ENCODE measurements around the gene OR13D1. TPM values are rescaled to one million over a fixed set of nuclear protein-coding genes. Genes with fewer than 3 reads are reported as not detected.

The OR13D1 gene
- not detected for total RNA-seq
- long read RNA-seq, result 0 reads

DNA sequence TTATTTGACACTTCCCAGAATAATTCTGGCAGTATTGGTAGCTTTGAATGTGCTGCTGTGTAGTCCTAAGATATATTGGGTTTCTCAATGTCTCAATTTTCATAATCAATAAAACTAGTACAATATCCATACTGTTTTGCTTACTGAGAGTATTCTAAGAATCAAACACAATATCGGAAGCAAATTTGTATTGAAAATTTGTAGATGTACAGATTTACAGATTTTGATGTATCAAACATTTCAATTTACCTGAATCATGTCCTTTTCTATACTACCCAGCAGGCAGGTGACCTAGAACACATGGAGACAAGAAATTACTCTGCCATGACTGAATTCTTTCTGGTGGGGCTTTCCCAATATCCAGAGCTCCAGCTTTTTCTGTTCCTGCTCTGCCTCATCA, at the start of gene OR13D1:
Gene OR13D1 (plus strand): TSS at position 301 of the 400 bp plus-strand sequence. CDS start 0 bp downstream, at position 301.
- TF ChIP-seq CTCF (IDR thresholded peaks at IDR 0.05; ENCODE audit: borderline replicate concordance), result no peak
- H3K4me1 ChIP-seq, result no peaks in the 10 kb centered on the region
- H3K27ac ChIP-seq (replicated peaks), result no peak within 1 kb of the TSS
- H3K9me3 ChIP-seq (replicated peaks), result no peaks in the 10 kb centered on the region
- intact Hi-C loops (cut with micrococcal nuclease), result no loop called here
- no peak for DNase-seq
- no peak within 1 kb of the TSS for H3K4me3 ChIP-seq
- H3K27me3 ChIP-seq (ENCODE audit: low read depth), result no peaks in the 10 kb centered on the region
- H3K36me3 ChIP-seq, result no peaks in the 10 kb centered on the region

DNA sequence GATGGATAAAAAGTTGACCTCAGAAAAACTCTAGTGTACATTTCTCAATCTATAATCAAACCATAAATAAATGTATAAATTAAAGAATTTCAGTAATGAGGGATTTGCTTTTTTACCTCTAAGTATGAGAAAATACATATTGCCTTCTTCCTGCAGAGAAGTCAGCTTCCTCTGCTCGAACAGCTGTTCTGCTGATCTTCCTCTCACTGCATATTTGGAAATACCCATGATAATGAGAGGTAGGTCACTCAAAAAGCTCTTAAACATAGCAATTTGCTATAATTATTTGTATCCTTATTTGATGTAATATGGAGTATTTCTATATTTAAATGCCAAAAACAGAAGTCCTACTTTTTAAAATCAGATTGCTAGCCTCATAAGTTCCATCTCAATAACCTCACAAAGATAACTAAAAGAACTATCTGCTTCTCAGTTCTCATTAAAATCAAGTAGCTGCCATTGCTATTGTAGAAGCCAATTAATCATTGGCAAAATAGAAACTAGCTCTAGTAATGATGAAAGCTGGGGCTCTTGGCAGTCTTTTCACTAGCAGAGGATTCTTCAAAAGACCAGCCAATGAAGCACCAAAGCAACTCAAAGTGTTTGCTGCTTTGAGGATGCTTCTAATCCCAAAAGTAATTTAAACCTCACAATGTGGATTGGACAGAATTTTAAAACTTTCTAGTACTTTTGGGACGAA, 35.7 kb upstream of the OR13D1 start:
- intact Hi-C loops (cut with micrococcal nuclease), result no loop called here
- Histone ChIP-seq H3K27me3 (ENCODE audit: low read depth) (peaks cover 4% of the 10 kb centered on the region), H3K4me1 (no peaks in the 10 kb centered on the region), H3K36me3 (no peaks in the 10 kb centered on the region), H3K9me3 (replicated peaks) (peaks cover 7% of the 10 kb centered on the region), H3K27ac (replicated peaks) (no peak overlapping the region), H3K4me3 (no peak overlapping the region)
- DNase-seq, result no peak
- TF ChIP-seq CTCF (IDR thresholded peaks at IDR 0.05; ENCODE audit: borderline replicate concordance), result no peak

GRCh38 chr9:104675611-104676010, 18.7 kb upstream of the OR13D1 start:
- DNase-seq, result no peak
- H3K27ac ChIP-seq (replicated peaks), result no peak overlapping the region
- TF ChIP-seq CTCF (IDR thresholded peaks at IDR 0.05; ENCODE audit: borderline replicate concordance), result no peak
- H3K4me3 ChIP-seq, result no peak overlapping the region
- H3K27me3 ChIP-seq (ENCODE audit: low read depth), result no peaks in the 10 kb centered on the region
- intact Hi-C loops (cut with micrococcal nuclease), result no loop called here
- no peaks in the 10 kb centered on the region for H3K4me1 ChIP-seq
- H3K36me3 ChIP-seq, result no peaks in the 10 kb centered on the region
- H3K9me3 ChIP-seq (replicated peaks), result peaks cover 4% of the 10 kb centered on the region

GRCh38 chr9:104682642-104683041, 11.7 kb upstream of the OR13D1 start:
- Histone ChIP-seq H3K27ac (replicated peaks) (no peak overlapping the region), H3K4me1 (no peaks in the 10 kb centered on the region), H3K4me3 (no peak overlapping the region), H3K9me3 (replicated peaks) (peaks cover 4% of the 10 kb centered on the region), H3K27me3 (ENCODE audit: low read depth) (no peaks in the 10 kb centered on the region), H3K36me3 (no peaks in the 10 kb centered on the region)
- intact Hi-C loops (cut with micrococcal nuclease), result no loop called here
- DNase-seq, result no peak
- TF ChIP-seq CTCF (IDR thresholded peaks at IDR 0.05; ENCODE audit: borderline replicate concordance), result peak; percentile 47

GRCh38 chr9:104686081-104686480, 8.2 kb upstream of the OR13D1 start:
- Histone ChIP-seq H3K4me1 (no peaks in the 10 kb centered on the region), H3K4me3 (no peak overlapping the region), H3K9me3 (replicated peaks) (no peaks in the 10 kb centered on the region), H3K27ac (replicated peaks) (no peak overlapping the region), H3K27me3 (ENCODE audit: low read depth) (no peaks in the 10 kb centered on the region), H3K36me3 (no peaks in the 10 kb centered on the region)
- TF ChIP-seq CTCF (IDR thresholded peaks at IDR 0.05; ENCODE audit: borderline replicate concordance), result no peak
- intact Hi-C loops (cut with micrococcal nuclease), result no loop called here
- no peak for DNase-seq
